Peyer's patch (tissue), 4 donors: ENCODE results near the gene CD55. TPM values are rescaled to one million over a fixed set of nuclear protein-coding genes. Genes with fewer than 3 reads are reported as not detected.

ENCODE experiments used
- DNase-seq, 3 donors: peaks; one replicate each; pipeline ENCODE4 v3.0.0-alpha.2; 2017 to 2019
- H3K27ac ChIP-seq, 4 donors: fragments of 200-600 bp; sonication (generic); one replicate each; pipeline ENCODE4 v1.5.1; 2016 to 2019
- H3K27me3 ChIP-seq, 2 donors: fragments of 200-600 bp; sonication (generic); one replicate each; pipeline ENCODE4 v1.5.1; 2019
- H3K36me3 ChIP-seq, 3 donors: fragments of 200-600 bp; sonication (generic); one replicate each; pipeline ENCODE4 v1.5.1; 2016 to 2019
- H3K4me1 ChIP-seq, 4 donors: fragments of 200-600 bp; sonication (generic); one replicate each; pipeline ENCODE4 v1.5.1; 2016 to 2019
- H3K4me3 ChIP-seq, 4 donors: fragments of 200-600 bp; sonication (generic); 1 replicate in 3 of 4; 2 replicates in 1 of 4; pipeline ENCODE4 v1.5.1; 2016 to 2019; ENCODE audit warnings: mild to moderate bottlenecking in 1 of 4
- H3K9me3 ChIP-seq, 4 donors: fragments of 200-600 bp; sonication (generic); one replicate each; pipeline ENCODE4 v1.5.1; 2016 to 2019; ENCODE audit warnings: mild to moderate bottlenecking in 1 of 4
- CTCF ChIP-seq, 6 experiments: fragments of 450-650 bp in 4 of 6; fragments of 200-600 bp in 2 of 6; sonication (generic) in 1 of 6; IDR thresholded peaks; one replicate each; pipeline ENCODE4 v1.5.1; 2017 to 2019; ENCODE audit warnings: antibody characterized with exemption in 6 of 6, mild to moderate bottlenecking in 3 of 6, moderate library complexity in 1 of 6
- POLR2A ChIP-seq, 2 donors: fragments of 450-650 bp; IDR thresholded peaks; one replicate each; pipeline ENCODE4 v1.5.1; 2017; ENCODE audit warnings: antibody characterized with exemption in 2 of 2, mild to moderate bottlenecking in 2 of 2, moderate library complexity in 2 of 2
- total RNA-seq, 4 donors: library from RNA; depleted of rRNA; stranded (reverse); fragments of >200 nt; gene quantifications; one replicate each; pipeline ENCODE4 v1.1.0, GENCODE V29; 2016

The CD55 gene
- 10 to 100 TPM; 28.5 to 49.5 (median 41.7) TPM for total RNA-seq

GRCh38 chr1:207321079-207321789, at the start of gene CD55:
CD55 (plus strand) TSS chr1:207321678; CDS start chr1:207321766, 88 bp downstream.
- Histone ChIP-seq H3K4me3 (peak within 1 kb of the TSS; percentile 60 to 86 (median 73)), H3K36me3 (peaks cover 0 to 10% (median 0%) of the 10 kb centered on the region in 3 donors), H3K9me3 (no peaks in the 10 kb centered on the region), H3K4me1 (no peaks in the 10 kb centered on the region), H3K27ac (peak within 1 kb of the TSS; percentile 90 to 97 (median 91)), H3K27me3 (no peaks in the 10 kb centered on the region)
- TF ChIP-seq POLR2A (IDR thresholded peaks at IDR 0.05) (peak; percentile 90 to 96), CTCF (IDR thresholded peaks at IDR 0.05) (peak in 4 of 6 experiments; percentile 10 to 42 (median 34))
- DNase-seq = peak; percentile 95 to 99 (median 98)

- Histone ChIP-seq H3K4me3 (no peak overlapping the region), H3K4me1 (no peaks in the 10 kb centered on the region), H3K9me3 (no peaks in the 10 kb centered on the region), H3K27ac (no peak overlapping the region), H3K36me3 (no peaks in the 10 kb centered on the region), H3K27me3 (no peaks in the 10 kb centered on the region)
- TF ChIP-seq CTCF (IDR thresholded peaks at IDR 0.05) = no peak
- no peak for TF ChIP-seq POLR2A (IDR thresholded peaks at IDR 0.05)
- DNase-seq = no peak
Observed at GRCh38 chr1:207274882-207275281, 46.6 kb upstream of the CD55 start.

- DNase-seq = no peak
- Histone ChIP-seq H3K36me3 (no peaks in the 10 kb centered on the region), H3K27ac (no peak overlapping the region), H3K4me3 (no peak overlapping the region), H3K27me3 (no peaks in the 10 kb centered on the region), H3K4me1 (peaks cover 0 to 6% (median 2%) of the 10 kb centered on the region in 4 donors), H3K9me3 (no peaks in the 10 kb centered on the region)
- TF ChIP-seq CTCF (IDR thresholded peaks at IDR 0.05) (no peak), POLR2A (IDR thresholded peaks at IDR 0.05) (no peak)
Observed at GRCh38 chr1:207276465-207276864, 45.0 kb upstream of the CD55 start.

GRCh38 chr1:207277241-207277640, 44.2 kb upstream of the CD55 start:
- no peaks in the 10 kb centered on the region for H3K9me3 ChIP-seq
- DNase-seq = no peak
- no peak for TF ChIP-seq CTCF (IDR thresholded peaks at IDR 0.05)
- TF ChIP-seq POLR2A (IDR thresholded peaks at IDR 0.05) = no peak
- no peak overlapping the region for H3K4me3 ChIP-seq
- peaks cover 0 to 14% (median 2%) of the 10 kb centered on the region in 4 donors for H3K4me1 ChIP-seq
- H3K27me3 ChIP-seq = no peaks in the 10 kb centered on the region
- no peak overlapping the region for H3K27ac ChIP-seq
- no peaks in the 10 kb centered on the region for H3K36me3 ChIP-seq

- Histone ChIP-seq H3K27me3 (no peaks in the 10 kb centered on the region), H3K36me3 (no peaks in the 10 kb centered on the region), H3K4me3 (no peak overlapping the region), H3K27ac (no peak overlapping the region), H3K4me1 (peaks cover 0 to 33% (median 3%) of the 10 kb centered on the region in 4 donors), H3K9me3 (no peaks in the 10 kb centered on the region)
- DNase-seq = no peak
- TF ChIP-seq CTCF (IDR thresholded peaks at IDR 0.05) (no peak), POLR2A (IDR thresholded peaks at IDR 0.05) (no peak)
Observed at GRCh38 chr1:207279652-207280051, 41.8 kb upstream of the CD55 start.
